Thyroid gland (tissue), 4 donors: ENCODE results near the gene SYNE4. TPM values are rescaled to one million over a fixed set of nuclear protein-coding genes. Genes with fewer than 3 reads are reported as not detected.

ENCODE experiments used
- DNase-seq, 2 donors: peaks; one replicate each; pipeline ENCODE4 v3.0.0-alpha.2; 2019
- H3K27ac ChIP-seq, 3 donors: fragments of 200-600 bp; sonication (generic); 1 replicate in 2 of 3; 2 replicates in 1 of 3; pipeline ENCODE4 v1.5.1; 2016 to 2019; ENCODE audit warnings: mild to moderate bottlenecking in 1 of 3, moderate library complexity in 1 of 3
- H3K27me3 ChIP-seq: fragments of 200-600 bp; sonication (generic); one replicate; pipeline ENCODE4 v1.5.1; 2019
- H3K36me3 ChIP-seq, 2 donors: fragments of 200-600 bp; sonication (generic); one replicate each; pipeline ENCODE4 v1.5.1; 2016 to 2019
- H3K4me1 ChIP-seq, 2 donors: fragments of 200-600 bp; sonication (generic); one replicate each; pipeline ENCODE4 v1.5.1; 2017 to 2019
- H3K4me3 ChIP-seq, 3 donors: fragments of 200-600 bp; sonication (generic); replicated peaks in 1 of 3; 1 replicate in 2 of 3; 2 replicates in 1 of 3; pipeline ENCODE4 v1.5.1; 2016; ENCODE audit warnings: mild to moderate bottlenecking in 1 of 3
- H3K9me3 ChIP-seq: fragments of 200-600 bp; sonication (generic); one replicate; pipeline ENCODE4 v1.5.1; 2017
- POLR2A ChIP-seq, 2 donors: fragments of 450-650 bp; IDR thresholded peaks; one replicate each; pipeline ENCODE4 v1.6.1; 2017; ENCODE audit warnings: antibody characterized with exemption in 2 of 2, mild to moderate bottlenecking in 2 of 2, moderate library complexity in 1 of 2
- WGBS, 2 donors: methylation state at CpG; one replicate each; pipeline ENCODE4 v1.1.5; 2017; 5-methylcytosine and 5-hydroxymethylcytosine counted together
- intact Hi-C: fragments of 100-400 bp; cut with DNase I; formaldehyde crosslinking; loops from one replicate; pipeline ENCODE4 v1.15.1; 2023
- total RNA-seq, 4 donors: library from RNA; depleted of rRNA; stranded (reverse); fragments of >200 nt; gene quantifications; one replicate each; pipeline ENCODE4 v1.2.3, GENCODE V29; 2016
- TF ChIP-seq, protein P1 (sequence below), 6 experiments: fragments of 200-600 bp in 3 of 6; fragments of 450-650 bp in 3 of 6; sonication (generic) in 3 of 6; IDR thresholded peaks; one replicate each; pipeline ENCODE4 v1.5.1; 2016 to 2019; ENCODE audit warnings: antibody characterized with exemption in 6 of 6, mild to moderate bottlenecking in 2 of 6, inconsistent platforms in 1 of 6, moderate library complexity in 1 of 6

Gene SYNE4
- total RNA-seq, 4 donors from 2014 or later: 9.7 to 15.4 (median 12.6) TPM

DNA sequence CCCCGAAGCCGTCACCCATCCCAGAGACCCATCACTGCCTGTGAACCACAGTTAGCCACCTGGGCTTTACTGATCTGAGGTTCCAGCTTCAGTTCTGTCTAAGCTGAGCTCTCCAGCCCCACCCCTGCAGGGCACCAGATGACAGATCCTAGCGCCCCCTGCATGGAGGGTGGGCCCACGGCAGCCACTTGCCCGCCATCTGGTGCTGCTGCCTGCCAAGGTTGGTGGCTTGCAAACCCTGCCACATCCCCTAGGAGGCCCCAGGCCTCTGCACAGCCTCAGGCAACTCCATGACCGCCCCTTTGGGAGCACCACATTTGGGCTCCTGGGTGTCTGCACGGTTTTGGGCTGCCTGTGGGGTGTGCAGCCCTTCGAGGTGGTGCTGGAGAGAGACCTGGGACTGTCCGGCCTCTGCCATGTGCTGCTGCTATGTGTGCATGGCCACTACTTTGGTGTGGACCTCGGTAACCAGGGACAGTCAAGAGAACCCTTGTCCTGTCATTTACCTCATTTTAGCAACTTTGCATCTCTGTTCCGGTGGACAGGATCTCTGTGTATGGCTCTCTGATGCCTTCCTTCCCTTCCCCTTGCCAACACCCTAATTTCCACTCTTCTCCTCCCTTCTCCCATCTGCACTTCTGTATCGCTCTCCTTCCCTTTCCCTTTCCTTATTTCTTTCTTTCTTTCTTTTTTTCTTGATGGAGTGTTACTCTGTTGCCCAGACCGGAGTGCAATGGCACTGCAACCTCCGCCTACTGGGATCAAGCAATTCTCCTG is 31.0 kb downstream of the SYNE4 start:
- no peak overlapping the region for H3K27ac ChIP-seq
- no peaks in the 10 kb centered on the region for H3K9me3 ChIP-seq
- intact Hi-C loops: no loop called here
- TF ChIP-seq, protein P1, sequence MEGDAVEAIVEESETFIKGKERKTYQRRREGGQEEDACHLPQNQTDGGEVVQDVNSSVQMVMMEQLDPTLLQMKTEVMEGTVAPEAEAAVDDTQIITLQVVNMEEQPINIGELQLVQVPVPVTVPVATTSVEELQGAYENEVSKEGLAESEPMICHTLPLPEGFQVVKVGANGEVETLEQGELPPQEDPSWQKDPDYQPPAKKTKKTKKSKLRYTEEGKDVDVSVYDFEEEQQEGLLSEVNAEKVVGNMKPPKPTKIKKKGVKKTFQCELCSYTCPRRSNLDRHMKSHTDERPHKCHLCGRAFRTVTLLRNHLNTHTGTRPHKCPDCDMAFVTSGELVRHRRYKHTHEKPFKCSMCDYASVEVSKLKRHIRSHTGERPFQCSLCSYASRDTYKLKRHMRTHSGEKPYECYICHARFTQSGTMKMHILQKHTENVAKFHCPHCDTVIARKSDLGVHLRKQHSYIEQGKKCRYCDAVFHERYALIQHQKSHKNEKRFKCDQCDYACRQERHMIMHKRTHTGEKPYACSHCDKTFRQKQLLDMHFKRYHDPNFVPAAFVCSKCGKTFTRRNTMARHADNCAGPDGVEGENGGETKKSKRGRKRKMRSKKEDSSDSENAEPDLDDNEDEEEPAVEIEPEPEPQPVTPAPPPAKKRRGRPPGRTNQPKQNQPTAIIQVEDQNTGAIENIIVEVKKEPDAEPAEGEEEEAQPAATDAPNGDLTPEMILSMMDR (IDR thresholded peaks at IDR 0.05): no peak
- no peak for TF ChIP-seq POLR2A (IDR thresholded peaks at IDR 0.05)
- WGBS, 2 donors: 52 to 58% methylated on average over 12 to 14 of the region's 14 CpGs
- H3K4me3 ChIP-seq: no peak overlapping the region
- no peaks in the 10 kb centered on the region for H3K4me1 ChIP-seq
- DNase-seq: no peak
- no peaks in the 10 kb centered on the region for H3K36me3 ChIP-seq
- no peaks in the 10 kb centered on the region for H3K27me3 ChIP-seq

DNA sequence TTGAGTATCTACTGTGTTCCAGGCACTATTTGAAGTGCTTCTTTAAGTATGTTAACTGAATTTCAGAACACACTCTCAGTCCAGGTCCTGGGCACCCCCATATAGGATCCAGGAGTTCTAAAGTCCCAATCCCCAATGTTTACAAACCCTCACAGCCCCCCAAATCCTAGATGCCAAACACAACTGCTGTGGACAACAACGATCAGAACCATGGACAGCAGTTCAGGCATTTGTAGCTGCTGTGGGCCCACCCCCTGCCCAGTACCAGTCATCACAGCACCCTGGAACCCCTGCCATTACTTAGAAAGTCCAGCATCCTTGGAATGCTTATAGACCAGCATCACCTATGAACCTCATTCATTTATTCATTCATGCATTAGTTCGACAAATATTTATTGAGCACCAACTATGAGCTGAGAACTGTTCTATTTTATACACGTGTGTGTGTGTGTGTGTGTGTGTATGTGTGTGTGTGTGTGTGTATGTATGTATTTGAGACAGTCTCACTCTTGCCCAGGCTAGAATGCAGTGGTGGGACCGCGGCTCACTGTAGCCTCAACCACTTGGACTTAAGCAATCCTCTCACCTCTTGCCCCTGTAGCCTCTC is 32.9 kb downstream of the SYNE4 start:
- no peaks in the 10 kb centered on the region for H3K4me1 ChIP-seq
- H3K27ac ChIP-seq: no peak overlapping the region
- no peaks in the 10 kb centered on the region for H3K27me3 ChIP-seq
- DNase-seq: peak in 1 of 2 donors; percentile 10
- WGBS, 2 donors: 21 to 44% methylated on average over 4 to 5 of the region's 5 CpGs
- H3K4me3 ChIP-seq: no peak overlapping the region
- no peaks in the 10 kb centered on the region for H3K36me3 ChIP-seq
- no peaks in the 10 kb centered on the region for H3K9me3 ChIP-seq
- TF ChIP-seq, protein P1 (IDR thresholded peaks at IDR 0.05): no peak
- intact Hi-C loops: no loop called here

DNA sequence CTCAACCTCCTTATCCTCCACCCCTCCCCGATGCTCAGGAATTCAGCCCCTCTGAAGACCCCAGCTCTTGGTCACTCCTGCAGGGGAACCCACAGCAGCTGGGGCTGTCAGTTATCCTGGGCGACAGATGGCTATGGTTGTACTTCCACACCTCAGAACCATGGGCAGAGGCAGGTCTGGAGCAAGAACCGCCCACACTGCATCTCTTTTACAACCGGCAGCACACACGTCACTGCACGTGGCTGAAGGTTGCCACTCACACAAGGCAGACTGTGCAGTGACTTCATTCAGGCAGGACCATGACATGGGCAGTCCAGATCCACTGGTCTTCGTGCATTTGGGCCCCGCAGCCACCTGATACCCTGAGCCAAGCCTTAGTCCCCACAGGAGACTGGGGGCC is 35.1 kb downstream of the SYNE4 start:
- TF ChIP-seq, protein P1 (IDR thresholded peaks at IDR 0.05): no peak
- TF ChIP-seq POLR2A (IDR thresholded peaks at IDR 0.05): no peak
- Histone ChIP-seq H3K36me3 (no peaks in the 10 kb centered on the region), H3K27ac (no peak overlapping the region), H3K27me3 (no peaks in the 10 kb centered on the region), H3K4me3 (no peak overlapping the region), H3K4me1 (no peaks in the 10 kb centered on the region), H3K9me3 (no peaks in the 10 kb centered on the region)
- intact Hi-C loops: no loop called here
- WGBS, 2 donors: 58 to 66% methylated on average over 4 to 5 of the region's 8 CpGs
- no peak for DNase-seq

DNA sequence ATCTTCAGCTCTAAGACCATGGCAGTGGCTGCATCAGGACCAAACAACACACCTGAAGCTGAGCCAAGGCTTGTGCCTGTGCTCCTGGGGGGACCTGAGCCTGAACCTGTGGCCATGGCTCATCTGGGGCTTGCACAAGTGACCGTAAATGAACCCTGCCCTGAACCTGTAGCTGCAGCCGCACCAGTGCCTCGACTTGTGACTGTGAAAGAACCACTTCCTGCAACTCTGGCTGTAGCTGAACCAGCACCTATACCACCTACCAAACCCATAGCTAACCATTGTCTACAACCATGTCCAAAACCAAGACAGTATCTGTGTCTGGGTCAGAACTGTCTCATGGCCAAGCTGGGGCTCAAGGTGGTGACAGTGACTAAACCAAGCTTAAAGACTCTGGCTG is 41.8 kb downstream of the SYNE4 start:
- WGBS, 2 donors: 79 to 94% methylated on average over 3 of the region's 3 CpGs
- Histone ChIP-seq H3K36me3 (no peaks in the 10 kb centered on the region), H3K27ac (no peak overlapping the region), H3K4me1 (no peaks in the 10 kb centered on the region), H3K27me3 (no peaks in the 10 kb centered on the region), H3K4me3 (no peak overlapping the region), H3K9me3 (no peaks in the 10 kb centered on the region)
- DNase-seq: no peak
- intact Hi-C loops: no loop called here
- TF ChIP-seq, protein P1 (IDR thresholded peaks at IDR 0.05): no peak
- no peak for TF ChIP-seq POLR2A (IDR thresholded peaks at IDR 0.05)

DNA sequence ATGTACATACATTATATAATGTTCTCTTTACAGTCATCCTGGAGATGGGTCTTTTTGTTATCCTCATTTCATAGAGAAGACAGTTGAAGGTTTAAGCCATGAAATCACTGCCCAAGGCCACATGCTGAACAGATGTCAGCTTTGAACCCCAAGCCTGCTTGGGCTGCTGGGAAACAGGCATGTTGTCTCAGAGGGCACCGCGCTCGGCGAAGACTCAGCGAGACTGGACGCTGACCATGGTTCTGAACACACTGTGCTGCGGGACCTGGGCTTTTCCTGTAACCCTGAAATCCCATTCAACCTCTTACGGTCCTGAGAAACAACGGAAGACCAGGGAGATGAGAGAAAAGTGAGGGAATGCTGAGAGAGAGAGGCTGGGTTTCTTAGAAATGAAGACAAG is 45.1 kb downstream of the SYNE4 start:
- Histone ChIP-seq H3K36me3 (no peaks in the 10 kb centered on the region), H3K9me3 (no peaks in the 10 kb centered on the region), H3K4me3 (no peak overlapping the region), H3K27me3 (peaks cover 7% of the 10 kb centered on the region), H3K4me1 (peaks cover 0 to 9% of the 10 kb centered on the region in 2 donors), H3K27ac (no peak overlapping the region)
- TF ChIP-seq, protein P1 (IDR thresholded peaks at IDR 0.05): no peak
- no peak for TF ChIP-seq POLR2A (IDR thresholded peaks at IDR 0.05)
- WGBS, 2 donors: 9 to 23% methylated on average over 9 of the region's 9 CpGs
- intact Hi-C loops: no loop called here
- DNase-seq: peak; percentile 20 to 59
